Neural cell (in vitro differentiated cells): ENCODE results near the gene ZNF420.
"Not testable (repeated sequence)": the region's sequence is repeated elsewhere in the genome, so short reads cannot be mapped to it uniquely, and the experiment has no call there.

Experiments used
- EP300 ChIP-seq: fragments of 450-650 bp; conservative IDR thresholded peaks from 2 replicates; pipeline ENCODE4 v1.6.1; 2014; ENCODE audit warnings: antibody characterized with exemption, mild to moderate bottlenecking, moderate library complexity; ENCODE audit not compliant: poor library complexity, severe bottlenecking
- EZH2 ChIP-seq: fragments of 200-600, 300-800 bp; shearing (Covaris generic), sonication (generic); IDR thresholded peaks from 2 replicates; pipeline ENCODE4 v1.6.1; 2014; ENCODE audit warnings: antibody characterized with exemption, low read length, borderline replicate concordance, mild to moderate bottlenecking; ENCODE audit not compliant: insufficient read depth, poor library complexity, severe bottlenecking
- MXI1 ChIP-seq: fragments of 450-650 bp; conservative IDR thresholded peaks from 2 replicates; pipeline ENCODE4 v1.6.1; 2014; ENCODE audit warnings: antibody characterized with exemption, mild to moderate bottlenecking; ENCODE audit not compliant: poor library complexity, severe bottlenecking
- POLR2AphosphoS5 ChIP-seq: IDR thresholded peaks from 2 replicates; pipeline ENCODE4 v1.6.1; 2012
- RAD21 ChIP-seq: fragments of 450-650 bp; conservative IDR thresholded peaks from 2 replicates; pipeline ENCODE4 v1.6.1; 2014; ENCODE audit warnings: antibody characterized with exemption, mild to moderate bottlenecking, moderate library complexity
- SMC3 ChIP-seq: fragments of 450-650 bp; conservative IDR thresholded peaks from 2 replicates; pipeline ENCODE4 v1.6.1; 2014; ENCODE audit warnings: antibody characterized with exemption, mild to moderate bottlenecking, moderate library complexity; ENCODE audit not compliant: poor library complexity
- TAF1 ChIP-seq: IDR thresholded peaks from 2 replicates; pipeline ENCODE4 v1.6.1; 2012; ENCODE audit warnings: low read depth
- TF ChIP-seq, protein P1 (sequence below): fragments of 450-650 bp; IDR thresholded peaks from 2 replicates; pipeline ENCODE4 v1.5.1; 2014; ENCODE audit warnings: antibody characterized with exemption, mild to moderate bottlenecking, moderate library complexity; ENCODE audit not compliant: poor library complexity, severe bottlenecking
- TF ChIP-seq, protein P2 (sequence below): IDR thresholded peaks from 2 replicates; pipeline ENCODE4 v1.6.1; 2012; ENCODE audit warnings: borderline replicate concordance

DNA sequence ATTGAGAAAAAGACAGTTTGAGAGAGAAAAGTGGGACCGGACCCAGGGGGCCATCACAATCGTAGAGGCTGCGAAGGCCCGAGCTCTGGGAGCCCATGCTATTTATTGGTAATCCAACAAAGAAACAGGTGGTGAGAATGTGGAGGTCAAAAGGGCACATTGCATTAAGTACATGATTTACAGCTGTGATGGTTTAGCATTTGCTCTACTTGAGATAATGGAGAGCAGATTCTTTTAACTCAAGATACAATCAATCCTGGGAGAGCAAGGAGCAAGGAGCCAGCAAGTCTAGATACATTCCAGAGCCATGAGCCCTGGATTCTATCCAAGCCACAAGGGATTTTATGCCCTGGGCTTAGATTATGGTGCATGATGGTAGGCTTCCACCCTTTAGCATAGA lies 13.3 kb upstream of the ZNF420 start:
- not testable (repeated sequence) for TF ChIP-seq POLR2AphosphoS5, EP300, RAD21, EZH2, TAF1, MXI1, SMC3
- TF ChIP-seq, protein P1, sequence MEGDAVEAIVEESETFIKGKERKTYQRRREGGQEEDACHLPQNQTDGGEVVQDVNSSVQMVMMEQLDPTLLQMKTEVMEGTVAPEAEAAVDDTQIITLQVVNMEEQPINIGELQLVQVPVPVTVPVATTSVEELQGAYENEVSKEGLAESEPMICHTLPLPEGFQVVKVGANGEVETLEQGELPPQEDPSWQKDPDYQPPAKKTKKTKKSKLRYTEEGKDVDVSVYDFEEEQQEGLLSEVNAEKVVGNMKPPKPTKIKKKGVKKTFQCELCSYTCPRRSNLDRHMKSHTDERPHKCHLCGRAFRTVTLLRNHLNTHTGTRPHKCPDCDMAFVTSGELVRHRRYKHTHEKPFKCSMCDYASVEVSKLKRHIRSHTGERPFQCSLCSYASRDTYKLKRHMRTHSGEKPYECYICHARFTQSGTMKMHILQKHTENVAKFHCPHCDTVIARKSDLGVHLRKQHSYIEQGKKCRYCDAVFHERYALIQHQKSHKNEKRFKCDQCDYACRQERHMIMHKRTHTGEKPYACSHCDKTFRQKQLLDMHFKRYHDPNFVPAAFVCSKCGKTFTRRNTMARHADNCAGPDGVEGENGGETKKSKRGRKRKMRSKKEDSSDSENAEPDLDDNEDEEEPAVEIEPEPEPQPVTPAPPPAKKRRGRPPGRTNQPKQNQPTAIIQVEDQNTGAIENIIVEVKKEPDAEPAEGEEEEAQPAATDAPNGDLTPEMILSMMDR = not testable (repeated sequence)
- TF ChIP-seq, protein P2, sequence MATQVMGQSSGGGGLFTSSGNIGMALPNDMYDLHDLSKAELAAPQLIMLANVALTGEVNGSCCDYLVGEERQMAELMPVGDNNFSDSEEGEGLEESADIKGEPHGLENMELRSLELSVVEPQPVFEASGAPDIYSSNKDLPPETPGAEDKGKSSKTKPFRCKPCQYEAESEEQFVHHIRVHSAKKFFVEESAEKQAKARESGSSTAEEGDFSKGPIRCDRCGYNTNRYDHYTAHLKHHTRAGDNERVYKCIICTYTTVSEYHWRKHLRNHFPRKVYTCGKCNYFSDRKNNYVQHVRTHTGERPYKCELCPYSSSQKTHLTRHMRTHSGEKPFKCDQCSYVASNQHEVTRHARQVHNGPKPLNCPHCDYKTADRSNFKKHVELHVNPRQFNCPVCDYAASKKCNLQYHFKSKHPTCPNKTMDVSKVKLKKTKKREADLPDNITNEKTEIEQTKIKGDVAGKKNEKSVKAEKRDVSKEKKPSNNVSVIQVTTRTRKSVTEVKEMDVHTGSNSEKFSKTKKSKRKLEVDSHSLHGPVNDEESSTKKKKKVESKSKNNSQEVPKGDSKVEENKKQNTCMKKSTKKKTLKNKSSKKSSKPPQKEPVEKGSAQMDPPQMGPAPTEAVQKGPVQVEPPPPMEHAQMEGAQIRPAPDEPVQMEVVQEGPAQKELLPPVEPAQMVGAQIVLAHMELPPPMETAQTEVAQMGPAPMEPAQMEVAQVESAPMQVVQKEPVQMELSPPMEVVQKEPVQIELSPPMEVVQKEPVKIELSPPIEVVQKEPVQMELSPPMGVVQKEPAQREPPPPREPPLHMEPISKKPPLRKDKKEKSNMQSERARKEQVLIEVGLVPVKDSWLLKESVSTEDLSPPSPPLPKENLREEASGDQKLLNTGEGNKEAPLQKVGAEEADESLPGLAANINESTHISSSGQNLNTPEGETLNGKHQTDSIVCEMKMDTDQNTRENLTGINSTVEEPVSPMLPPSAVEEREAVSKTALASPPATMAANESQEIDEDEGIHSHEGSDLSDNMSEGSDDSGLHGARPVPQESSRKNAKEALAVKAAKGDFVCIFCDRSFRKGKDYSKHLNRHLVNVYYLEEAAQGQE = not testable (repeated sequence)
